GM12892 (cell line): ENCODE results near the gene VAMP3.

Experiments
- DNase-seq: peaks from one replicate; pipeline ENCODE4 v3.0.0; 2011; ENCODE audit not compliant: insufficient read length
- FAIRE-seq: peaks from 2 replicates; lab custom pipeline; 2011; peaks lifted over from hg19 to GRCh38; lab: Jason Lieb, UNC
- POLR2A ChIP-seq: IDR thresholded peaks from 2 replicates; pipeline ENCODE4 v1.6.1; 2011; ENCODE audit warnings: low read depth, low read length, control low read depth
- POLR2AphosphoS5 ChIP-seq: IDR thresholded peaks from 2 replicates; pipeline ENCODE4 v1.6.1; 2011; ENCODE audit warnings: low read depth, low read length, control low read depth
- TAF1 ChIP-seq: IDR thresholded peaks from 2 replicates; pipeline ENCODE4 v1.6.1; 2011; ENCODE audit warnings: low read depth, mild to moderate bottlenecking, control low read depth, low read length, borderline replicate concordance

Gene VAMP3

GRCh38 chr1:7747605-7748004 lies 23.5 kb upstream of the VAMP3 start:
- DNase-seq: no peak
- no peak for FAIRE-seq
- TF ChIP-seq TAF1: no peak
- no peak for TF ChIP-seq POLR2AphosphoS5
- no peak for TF ChIP-seq POLR2A

GRCh38 chr1:7749126-7749525 lies 22.0 kb upstream of the VAMP3 start:
- no peak for TF ChIP-seq TAF1
- no peak for TF ChIP-seq POLR2A
- FAIRE-seq (no peak), DNase-seq (no peak)

- no peak for FAIRE-seq
Observed at GRCh38 chr1:7751174-7751573, 19.9 kb upstream of the VAMP3 start.

GRCh38 chr1:7752512-7753417 lies 18.3 kb upstream of the VAMP3 start:
- DNase-seq (no peak), FAIRE-seq (peak; percentile 77)
- TF ChIP-seq POLR2A: no peak
- TF ChIP-seq TAF1: no peak
- no peak for TF ChIP-seq POLR2AphosphoS5

More at GRCh38 chr1:7751174-7751573, 19.9 kb upstream of the VAMP3 start:
- TF ChIP-seq POLR2AphosphoS5 (no peak), TAF1 (no peak), POLR2A (no peak)
- no peak for DNase-seq

GRCh38 chr1:7753641-7754040 lies 17.5 kb upstream of the VAMP3 start:
- no peak for FAIRE-seq
- TF ChIP-seq TAF1: no peak
- TF ChIP-seq POLR2A: no peak
- no peak for TF ChIP-seq POLR2AphosphoS5
- no peak for DNase-seq

GRCh38 chr1:7754234-7754633 lies 16.9 kb upstream of the VAMP3 start:
- FAIRE-seq: peak; percentile 70
- TF ChIP-seq TAF1 (no peak), POLR2AphosphoS5 (no peak), POLR2A (no peak)
- DNase-seq: no peak

- DNase-seq (no peak), FAIRE-seq (no peak)
- TF ChIP-seq TAF1: no peak
- no peak for TF ChIP-seq POLR2A
- TF ChIP-seq POLR2AphosphoS5: no peak
Observed at GRCh38 chr1:7755448-7755847, 15.6 kb upstream of the VAMP3 start.

- DNase-seq: no peak
- TF ChIP-seq POLR2AphosphoS5: no peak
- no peak for TF ChIP-seq TAF1
- no peak for TF ChIP-seq POLR2A
- FAIRE-seq: no peak
Observed at GRCh38 chr1:7760245-7760644, 10.9 kb upstream of the VAMP3 start.

- no peak for DNase-seq
- FAIRE-seq: no peak
- TF ChIP-seq TAF1: no peak
- no peak for TF ChIP-seq POLR2A
- no peak for TF ChIP-seq POLR2AphosphoS5
Observed at GRCh38 chr1:7761103-7761502, 10.0 kb upstream of the VAMP3 start.

- DNase-seq: no peak
- TF ChIP-seq POLR2A: no peak
- TF ChIP-seq POLR2AphosphoS5: no peak
- no peak for TF ChIP-seq TAF1
- FAIRE-seq: no peak
Observed at GRCh38 chr1:7767176-7767575, 3.9 kb upstream of the VAMP3 start.

GRCh38 chr1:7768583-7768982 lies 2.5 kb upstream of the VAMP3 start:
- DNase-seq (no peak), FAIRE-seq (no peak)
- TF ChIP-seq POLR2AphosphoS5 (no peak), POLR2A (no peak), TAF1 (no peak)
